ENCODE measurements around the gene CAV3.

CAV3 gene

DNA sequence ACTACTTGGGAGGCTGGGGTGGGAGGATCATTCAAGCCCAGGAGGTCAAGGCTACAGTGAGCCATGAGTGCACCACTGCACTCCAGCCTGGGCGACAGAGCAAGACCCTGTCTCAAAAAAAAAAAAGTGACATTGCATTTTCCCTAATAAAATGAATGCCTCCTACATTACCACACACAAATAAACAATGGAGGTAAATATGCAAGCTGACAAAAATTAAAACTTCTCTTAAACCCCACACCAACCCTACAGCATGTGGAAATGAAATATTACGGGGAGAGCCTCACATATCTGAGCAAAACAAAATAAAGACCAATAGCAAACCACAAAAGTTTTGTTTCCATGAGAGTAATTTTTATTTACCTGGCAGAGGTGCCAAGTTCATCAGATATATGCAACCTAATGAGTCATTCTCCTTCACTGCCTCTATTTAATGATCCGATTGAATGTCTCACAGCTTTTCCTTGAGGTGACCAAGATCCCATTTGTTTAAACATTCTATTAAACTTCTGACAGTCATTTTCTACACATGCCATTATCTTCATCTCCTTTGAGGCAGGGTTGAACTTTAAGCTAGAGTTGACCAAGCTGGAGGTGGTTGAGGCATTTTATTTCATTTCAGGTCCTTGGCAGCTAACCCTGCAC, 9.4 kb upstream of the CAV3 start:
- H3K36me3 Mint-ChIP-seq (ENCODE audit: insufficient read depth), result no peaks in the 10 kb centered on the region
- no peak overlapping the region for H3K4me3 Mint-ChIP-seq
- ATAC-seq (replicated peaks), result no peak

DNA sequence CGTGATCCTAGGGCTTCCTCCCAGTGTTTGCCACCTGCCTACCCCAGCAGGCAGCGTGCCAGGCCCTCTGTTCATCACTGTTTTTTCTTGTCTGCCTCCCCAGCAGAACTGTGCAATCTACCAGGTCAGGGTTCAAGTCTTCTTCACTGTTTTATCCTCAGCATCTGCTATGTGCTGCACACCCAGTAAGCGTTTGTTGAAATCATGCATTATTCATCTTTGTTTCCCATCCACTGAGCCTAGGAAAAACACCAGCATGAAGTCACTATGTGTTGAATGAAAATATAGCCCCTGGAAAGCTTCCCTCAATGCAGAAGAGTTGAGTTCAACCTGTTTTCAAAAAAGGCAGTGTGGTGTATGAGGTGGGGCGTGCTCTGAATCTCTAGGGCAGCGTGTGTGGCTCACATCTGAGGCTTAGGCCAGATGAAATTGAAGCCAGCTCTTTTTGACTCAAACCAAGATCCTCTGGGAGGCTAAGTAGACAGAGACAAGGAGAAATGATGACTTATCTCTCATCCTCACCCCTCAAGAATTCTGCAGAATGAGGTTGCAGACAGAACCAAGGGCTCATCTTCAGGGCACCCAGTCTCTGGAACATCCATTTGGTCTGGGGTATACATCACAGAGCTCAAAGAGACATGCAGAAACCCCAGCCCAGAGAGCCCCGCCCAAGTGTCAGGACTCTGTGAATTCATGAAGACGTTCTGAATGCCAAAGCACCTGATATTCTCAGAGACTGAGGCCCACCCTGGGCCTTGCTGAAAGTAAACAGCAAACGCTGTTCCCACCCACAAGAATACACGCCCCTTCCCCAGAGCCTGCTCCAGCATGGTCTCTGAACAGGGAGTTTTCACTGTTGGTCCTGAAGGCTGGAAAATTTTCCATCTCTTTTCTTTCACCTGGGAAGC, 5.7 kb upstream of the CAV3 start:
- no peak overlapping the region for H3K27ac Mint-ChIP-seq
- H3K27me3 Mint-ChIP-seq, result peaks cover 0 to 44% of the 10 kb centered on the region in 2 donors
- no peak overlapping the region for H3K4me3 Mint-ChIP-seq
- H3K36me3 Mint-ChIP-seq (ENCODE audit: insufficient read depth), result no peaks in the 10 kb centered on the region
- ATAC-seq (replicated peaks) (no peak), DNase-seq (no peak)
- peaks cover 0 to 11% of the 10 kb centered on the region in 2 donors for H3K9me3 Mint-ChIP-seq
- no peaks in the 10 kb centered on the region for H3K4me1 Mint-ChIP-seq (ENCODE audit: low read depth in 2 of 2)

More for the DNA sequence above, 9.4 kb upstream of the CAV3 start:
- DNase-seq, result no peak
- Mint-ChIP-seq H3K4me1 (ENCODE audit: low read depth in 2 of 2) (no peaks in the 10 kb centered on the region), H3K27me3 (peaks cover 0 to 19% of the 10 kb centered on the region in 2 donors), H3K9me3 (peaks cover 0 to 12% of the 10 kb centered on the region in 2 donors), H3K27ac (no peak overlapping the region)

DNA sequence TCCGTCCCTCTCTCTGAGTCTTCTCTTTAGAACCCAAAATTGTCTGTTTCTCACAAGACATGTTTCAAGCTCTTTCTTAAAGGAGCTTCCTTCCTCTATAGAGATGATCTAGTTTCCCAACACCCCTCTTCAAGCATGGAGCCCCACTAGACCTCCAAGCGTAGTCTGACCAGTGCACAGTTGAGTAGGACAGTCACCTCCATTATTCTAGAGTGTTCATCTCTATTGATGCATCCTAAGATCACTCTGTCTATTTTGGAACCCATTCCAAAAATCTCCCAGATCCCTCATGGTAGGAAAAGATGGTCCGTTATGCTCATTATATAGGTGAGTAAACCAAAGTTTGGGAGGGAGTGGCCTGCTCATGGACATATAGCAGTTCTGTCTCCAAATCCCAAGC, 4.1 kb upstream of the CAV3 start:
- no peaks in the 10 kb centered on the region for H3K4me1 Mint-ChIP-seq (ENCODE audit: low read depth in 2 of 2)
- H3K36me3 Mint-ChIP-seq (ENCODE audit: insufficient read depth), result no peaks in the 10 kb centered on the region
- H3K9me3 Mint-ChIP-seq, result no peaks in the 10 kb centered on the region
- H3K4me3 Mint-ChIP-seq, result no peak overlapping the region
- no peak overlapping the region for H3K27ac Mint-ChIP-seq
- no peak for DNase-seq
- peaks cover 0 to 56% of the 10 kb centered on the region in 2 donors for H3K27me3 Mint-ChIP-seq
- no peak for ATAC-seq (replicated peaks)

DNA sequence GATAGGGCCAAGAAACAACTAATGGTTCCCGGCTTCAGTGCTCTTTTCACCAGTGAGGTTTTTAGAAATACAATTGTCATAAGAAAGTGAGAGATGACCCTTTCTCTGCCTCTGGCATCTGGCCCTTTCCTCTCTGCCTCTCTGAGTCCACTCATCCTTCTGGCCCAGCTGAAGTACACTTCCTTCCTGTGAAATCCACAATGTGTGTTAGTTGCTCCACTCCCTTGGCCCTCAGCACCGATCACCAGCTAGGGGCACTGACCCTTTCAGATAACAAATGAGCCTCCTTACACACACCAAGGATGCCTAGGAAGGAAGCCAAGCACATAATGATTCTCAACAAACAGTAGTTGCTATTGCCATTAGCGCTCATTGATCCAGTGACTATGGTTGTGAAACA, 2.9 kb upstream of the CAV3 start:
- H3K4me1 Mint-ChIP-seq (ENCODE audit: low read depth in 2 of 2), result no peaks in the 10 kb centered on the region
- ATAC-seq (replicated peaks), result no peak
- no peak for DNase-seq
- no peaks in the 10 kb centered on the region for H3K9me3 Mint-ChIP-seq
- no peak overlapping the region for H3K4me3 Mint-ChIP-seq
- H3K27ac Mint-ChIP-seq, result no peak overlapping the region
- no peaks in the 10 kb centered on the region for H3K36me3 Mint-ChIP-seq (ENCODE audit: insufficient read depth)
- peaks cover 2 to 63% of the 10 kb centered on the region in 2 donors for H3K27me3 Mint-ChIP-seq

DNA sequence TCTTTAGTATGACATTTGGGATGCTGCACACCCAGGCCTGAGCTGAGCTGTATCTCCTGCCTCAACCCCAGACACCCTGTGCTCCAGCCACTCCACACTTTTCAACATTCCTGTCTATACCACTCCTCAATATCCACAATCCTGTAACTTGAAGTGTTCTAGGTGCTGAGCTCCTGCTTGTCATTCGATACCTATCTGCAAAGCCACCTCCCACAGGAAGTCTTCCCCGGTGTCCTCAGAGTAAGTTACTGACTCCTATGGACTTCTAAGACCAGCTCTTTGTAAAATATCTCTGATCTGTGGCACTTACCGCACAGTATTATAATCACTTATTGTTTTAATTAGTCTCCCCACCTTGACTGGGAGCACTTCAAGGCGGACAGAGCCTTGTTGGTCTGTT, 1.2 kb upstream of the CAV3 start:
- Mint-ChIP-seq H3K36me3 (ENCODE audit: insufficient read depth) (no peaks in the 10 kb centered on the region), H3K27ac (no peak overlapping the region), H3K9me3 (no peaks in the 10 kb centered on the region), H3K27me3 (peaks cover 10 to 71% of the 10 kb centered on the region in 2 donors), H3K4me1 (ENCODE audit: low read depth in 2 of 2) (no peaks in the 10 kb centered on the region), H3K4me3 (no peak overlapping the region)
- no peak for DNase-seq
- ATAC-seq (replicated peaks), result no peak

DNA sequence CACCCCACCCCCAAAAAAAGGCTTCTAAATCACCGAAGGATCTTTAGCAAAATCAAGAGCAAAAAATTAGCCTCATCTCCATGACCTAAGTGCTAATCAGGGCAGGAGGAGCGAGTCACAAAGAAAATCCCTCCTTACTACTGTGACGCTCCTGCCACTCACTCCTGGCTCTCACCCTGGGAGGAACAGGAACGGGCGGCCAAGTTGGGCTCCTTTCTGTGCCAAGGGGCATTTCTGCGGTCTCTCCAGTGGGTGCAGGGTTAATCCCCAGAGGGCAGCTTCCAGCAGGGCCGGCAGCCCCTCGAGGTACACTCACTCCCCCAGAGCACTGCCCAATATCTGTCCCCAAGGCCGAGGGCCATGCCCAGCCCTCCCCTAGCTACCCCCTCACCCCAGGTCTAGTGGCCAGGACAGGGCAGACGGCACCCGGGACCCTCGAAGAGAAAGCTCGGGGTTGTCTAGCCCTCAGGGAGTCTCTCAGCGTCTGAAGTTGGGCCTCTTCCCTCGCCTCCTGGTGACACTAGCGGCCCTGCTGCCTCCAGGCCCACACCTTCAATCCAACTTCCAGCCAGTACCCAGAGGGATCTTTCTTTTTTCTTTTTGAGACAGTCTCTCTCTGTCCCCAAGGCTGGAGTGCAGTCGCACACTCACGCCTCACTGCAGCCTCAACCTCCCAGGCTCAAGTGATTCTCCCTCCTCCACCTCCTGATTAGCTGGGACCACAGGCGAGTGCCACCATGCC, 706 bp downstream of the CAV3 start:
- H3K27ac Mint-ChIP-seq, result no peak overlapping the region
- no peaks in the 10 kb centered on the region for H3K4me1 Mint-ChIP-seq (ENCODE audit: low read depth in 2 of 2)
- H3K4me3 Mint-ChIP-seq, result no peak overlapping the region
- no peaks in the 10 kb centered on the region for H3K9me3 Mint-ChIP-seq
- peaks cover 10 to 66% of the 10 kb centered on the region in 2 donors for H3K27me3 Mint-ChIP-seq
- no peaks in the 10 kb centered on the region for H3K36me3 Mint-ChIP-seq (ENCODE audit: insufficient read depth)
- ATAC-seq (replicated peaks) (no peak), DNase-seq (no peak)

DNA sequence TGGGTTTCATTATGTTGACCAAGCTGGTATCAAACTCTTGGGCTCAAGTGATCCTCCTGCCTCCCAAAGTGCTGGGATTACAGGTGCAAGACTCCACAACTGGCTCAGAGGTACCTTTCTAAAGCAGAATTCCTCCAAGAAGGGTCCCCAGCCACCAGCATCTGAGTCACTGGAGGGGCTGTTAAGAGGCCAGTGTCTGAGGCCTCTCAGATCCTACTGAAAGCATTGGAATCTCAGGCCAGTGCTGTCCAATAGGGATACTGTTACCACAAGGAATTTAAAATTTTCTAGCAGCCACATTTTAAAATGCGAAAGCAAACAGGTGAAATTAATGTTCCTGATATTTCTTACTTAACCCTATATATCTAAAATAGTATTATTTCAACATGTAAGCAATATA, 1.3 kb downstream of the CAV3 start:
- no peak overlapping the region for H3K4me3 Mint-ChIP-seq
- ATAC-seq (replicated peaks), result no peak

DNA sequence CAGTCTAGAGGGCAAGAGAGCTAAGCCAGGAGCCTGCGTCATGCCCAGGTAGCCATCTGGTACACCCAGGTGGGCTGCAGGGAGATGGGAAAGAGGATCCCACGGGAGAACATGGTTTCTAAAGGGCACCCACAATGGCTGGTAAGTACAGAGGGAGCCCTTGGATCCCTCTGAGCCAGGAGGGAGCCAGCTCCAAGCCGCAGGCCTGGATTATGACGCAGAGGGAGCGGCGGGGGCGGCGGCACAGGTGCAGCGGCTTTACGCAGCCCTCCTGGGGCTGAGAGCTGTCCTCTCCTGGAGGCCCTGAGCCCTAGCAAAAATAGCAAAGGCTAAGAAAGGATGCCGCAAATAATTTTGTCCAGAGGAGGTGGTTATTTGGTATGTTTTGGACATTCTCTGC, 2.8 kb downstream of the CAV3 start:
- no peak for DNase-seq
- Mint-ChIP-seq H3K36me3 (ENCODE audit: insufficient read depth) (no peaks in the 10 kb centered on the region), H3K9me3 (no peaks in the 10 kb centered on the region), H3K4me3 (no peak overlapping the region), H3K4me1 (ENCODE audit: low read depth in 2 of 2) (no peaks in the 10 kb centered on the region), H3K27me3 (peaks cover 10 to 60% of the 10 kb centered on the region in 2 donors), H3K27ac (no peak overlapping the region)
- no peak for ATAC-seq (replicated peaks)

More for the DNA sequence above, 1.3 kb downstream of the CAV3 start:
- Mint-ChIP-seq H3K27ac (no peak overlapping the region), H3K36me3 (ENCODE audit: insufficient read depth) (no peaks in the 10 kb centered on the region), H3K27me3 (peaks cover 10 to 64% of the 10 kb centered on the region in 2 donors), H3K9me3 (no peaks in the 10 kb centered on the region), H3K4me1 (ENCODE audit: low read depth in 2 of 2) (no peaks in the 10 kb centered on the region)
- no peak for DNase-seq

DNA sequence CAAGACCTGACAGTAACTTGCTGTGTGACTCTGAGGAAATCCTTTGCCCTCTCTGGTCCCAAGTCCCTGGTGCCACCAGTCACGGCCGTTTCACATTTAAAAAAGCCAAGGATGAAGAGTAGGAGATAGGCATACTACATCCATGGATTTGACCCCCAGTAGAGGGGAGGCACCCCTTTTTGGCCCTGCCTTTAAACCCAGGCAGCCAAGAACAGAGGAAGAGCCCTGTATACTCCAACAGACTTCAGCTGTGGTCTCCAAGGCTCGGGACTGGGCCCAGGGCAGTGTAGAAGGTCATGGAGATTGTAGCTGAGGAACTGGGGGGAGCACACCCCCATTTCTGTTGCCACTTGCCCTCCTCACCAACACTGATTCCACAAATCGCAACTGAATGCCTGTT, 3.7 kb downstream of the CAV3 start:
- no peaks in the 10 kb centered on the region for H3K36me3 Mint-ChIP-seq (ENCODE audit: insufficient read depth)
- no peak for ATAC-seq (replicated peaks)
- no peaks in the 10 kb centered on the region for H3K9me3 Mint-ChIP-seq
- no peak for DNase-seq
- H3K27me3 Mint-ChIP-seq, result peaks cover 18 to 60% of the 10 kb centered on the region in 2 donors
- no peak overlapping the region for H3K27ac Mint-ChIP-seq
- H3K4me3 Mint-ChIP-seq, result no peak overlapping the region
- no peaks in the 10 kb centered on the region for H3K4me1 Mint-ChIP-seq (ENCODE audit: low read depth in 2 of 2)

DNA sequence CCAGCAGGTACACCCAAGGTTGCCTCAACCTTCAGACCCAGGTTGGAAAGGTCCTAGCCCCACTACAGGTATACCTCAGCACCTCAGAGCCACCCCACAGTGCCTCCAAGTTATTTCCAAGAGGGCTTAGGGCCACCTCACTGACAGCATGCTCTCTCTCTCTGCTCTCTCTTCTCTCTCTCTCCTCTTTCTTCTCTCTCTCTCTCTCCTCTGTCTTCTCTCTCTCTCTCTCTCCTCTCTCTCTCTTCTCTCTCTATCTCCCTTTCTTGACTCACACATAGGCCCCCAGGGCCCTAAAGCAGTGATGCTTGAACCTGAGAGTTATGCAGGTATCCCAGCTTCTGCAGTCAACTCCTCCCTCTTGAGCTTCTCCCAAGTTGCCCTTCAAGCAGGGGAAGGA, 4.2 kb downstream of the CAV3 start:
- H3K9me3 Mint-ChIP-seq, result no peaks in the 10 kb centered on the region
- H3K4me3 Mint-ChIP-seq, result no peak overlapping the region
- H3K27ac Mint-ChIP-seq, result no peak overlapping the region
- no peak for DNase-seq
- H3K36me3 Mint-ChIP-seq (ENCODE audit: insufficient read depth), result no peaks in the 10 kb centered on the region
- H3K4me1 Mint-ChIP-seq (ENCODE audit: low read depth in 2 of 2), result no peaks in the 10 kb centered on the region
- ATAC-seq (replicated peaks), result no peak
- peaks cover 24 to 55% of the 10 kb centered on the region in 2 donors for H3K27me3 Mint-ChIP-seq

DNA sequence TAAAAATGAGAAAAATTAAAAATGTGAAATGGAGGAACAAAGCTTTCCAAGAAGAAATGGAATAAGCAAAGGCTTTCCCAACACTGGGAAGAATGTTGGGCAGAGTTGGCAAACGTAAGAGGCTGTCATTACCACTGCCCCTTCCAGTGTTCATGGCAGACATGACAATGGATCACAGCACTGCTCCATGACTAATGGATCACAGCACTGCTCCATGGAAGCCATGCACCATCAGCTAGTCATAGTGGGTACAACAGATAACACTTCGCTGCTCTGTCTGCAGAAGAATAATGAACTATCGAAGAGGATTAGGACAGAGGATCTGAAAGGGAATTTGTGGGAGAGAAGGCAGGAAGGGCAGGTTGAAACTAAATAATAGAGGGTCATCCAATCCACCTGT, 5.0 kb downstream of the CAV3 start:
- Mint-ChIP-seq H3K4me3 (no peak overlapping the region), H3K9me3 (no peaks in the 10 kb centered on the region), H3K27me3 (peaks cover 24 to 51% of the 10 kb centered on the region in 2 donors), H3K36me3 (ENCODE audit: insufficient read depth) (no peaks in the 10 kb centered on the region), H3K27ac (no peak overlapping the region), H3K4me1 (ENCODE audit: low read depth in 2 of 2) (no peaks in the 10 kb centered on the region)
- ATAC-seq (replicated peaks), result no peak
- DNase-seq, result no peak

DNA sequence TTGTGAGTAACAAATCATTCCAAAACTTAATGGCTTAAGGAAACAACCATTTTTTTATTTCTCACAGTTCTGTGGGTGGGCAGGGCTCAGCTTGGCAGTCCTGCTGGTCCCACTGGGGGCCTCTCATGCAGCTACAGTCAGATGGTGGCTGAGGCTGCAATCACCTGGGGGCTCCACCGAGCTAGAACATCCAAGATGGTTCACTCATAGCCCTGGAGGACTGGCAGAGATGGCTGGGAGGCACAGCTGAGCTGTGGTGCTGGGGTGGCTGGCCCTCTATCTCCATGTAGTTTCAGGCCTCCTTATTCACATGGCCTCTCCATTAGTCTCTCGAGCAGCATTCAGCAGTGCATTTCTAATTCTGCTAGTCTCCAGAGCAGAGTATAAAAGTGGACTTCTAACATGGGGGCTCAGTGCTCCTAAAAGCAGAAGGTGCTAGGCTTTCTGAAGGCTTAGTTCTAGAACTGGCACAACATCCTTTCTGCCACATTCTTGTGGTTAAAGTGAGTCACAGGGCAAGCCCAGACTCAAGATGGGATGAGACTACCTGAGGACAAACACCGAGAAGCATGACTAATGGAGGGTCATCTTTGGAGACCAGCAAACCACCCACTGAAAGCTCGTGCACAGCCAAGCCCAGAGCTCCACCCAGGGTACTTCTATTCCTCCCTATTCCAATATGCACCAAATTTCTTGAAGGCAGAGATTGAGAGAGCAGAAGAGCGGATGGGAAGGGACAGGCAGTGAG, 6.3 kb downstream of the CAV3 start:
- no peaks in the 10 kb centered on the region for H3K4me1 Mint-ChIP-seq (ENCODE audit: low read depth in 2 of 2)
- H3K4me3 Mint-ChIP-seq, result no peak overlapping the region
- peaks cover 24 to 39% of the 10 kb centered on the region in 2 donors for H3K27me3 Mint-ChIP-seq
- H3K27ac Mint-ChIP-seq, result no peak overlapping the region
- no peaks in the 10 kb centered on the region for H3K36me3 Mint-ChIP-seq (ENCODE audit: insufficient read depth)
- H3K9me3 Mint-ChIP-seq, result no peaks in the 10 kb centered on the region
- DNase-seq (no peak), ATAC-seq (replicated peaks) (no peak)
